CD14-positive monocyte (primary cell): ENCODE results near the gene PHKA1. TPM values are rescaled to one million over a fixed set of nuclear protein-coding genes. Genes with fewer than 3 reads are reported as not detected.
"Not testable (repeated sequence)": the region's sequence is repeated elsewhere in the genome, so short reads cannot be mapped to it uniquely, and the experiment has no call there.

Experiments
- DNase-seq, 3 donors: peaks; one replicate each; pipeline ENCODE4 v3.0.0-alpha.2; 2011 to 2022
- H2AFZ ChIP-seq: 2 replicates; pipeline ENCODE4 v1.6.0; 2012; ENCODE audit warnings: mild to moderate bottlenecking, low read depth, low read length, inconsistent platforms; ENCODE audit not compliant: insufficient read depth, poor library complexity, severe bottlenecking
- H3K27ac ChIP-seq, 2 donors: 1 replicate in 1 of 2; 2 replicates in 1 of 2; pipeline ENCODE4 v1.5.1; 2012 to 2013; ENCODE audit warnings: low read length in 2 of 2, control low read depth in 1 of 2, inconsistent platforms in 1 of 2, low read depth in 1 of 2, mild to moderate bottlenecking in 1 of 2
- H3K27me3 ChIP-seq, 2 donors: one replicate each; pipeline versions ENCODE4 v1.6.0 to v1.6.1; 2011 to 2013; ENCODE audit warnings: low read length in 2 of 2; ENCODE audit not compliant: control insufficient read depth in 2 of 2, insufficient read depth in 2 of 2
- H3K36me3 ChIP-seq, 2 donors: replicated peaks in 1 of 2; 1 replicate in 1 of 2; 2 replicates in 1 of 2; pipeline versions ENCODE4 v1.5.1 to v1.6.1; 2012 to 2013; ENCODE audit warnings: low read length in 2 of 2, control low read depth in 1 of 2, inconsistent platforms in 1 of 2, mild to moderate bottlenecking in 1 of 2; ENCODE audit not compliant: insufficient read depth in 2 of 2, control insufficient read depth in 1 of 2
- H3K4me1 ChIP-seq, 2 donors: 1 replicate in 1 of 2; 2 replicates in 1 of 2; pipeline versions ENCODE4 v1.5.1 to v1.6.1; 2012 to 2013; ENCODE audit warnings: low read length in 2 of 2, control low read depth in 1 of 2, inconsistent platforms in 1 of 2, mild to moderate bottlenecking in 1 of 2, moderate library complexity in 1 of 2; ENCODE audit not compliant: insufficient read depth in 2 of 2, control insufficient read depth in 1 of 2
- H3K4me2 ChIP-seq: replicated peaks from 2 replicates; pipeline ENCODE3; 2012; ENCODE audit warnings: low read length, moderate library complexity, mild to moderate bottlenecking; ENCODE audit not compliant: poor library complexity, severe bottlenecking; ENCODE audit errors: extremely low read depth
- H3K4me3 ChIP-seq, 3 experiments: fragments of 200-600 bp in 1 of 3; sonication (generic) in 1 of 3; replicated peaks in 1 of 3; 1 replicate in 2 of 3; 2 replicates in 1 of 3; pipeline ENCODE4 v1.5.1; 2011 to 2013; ENCODE audit warnings: low read length in 3 of 3, mild to moderate bottlenecking in 3 of 3, control low read depth in 2 of 3, low read depth in 2 of 3, inconsistent platforms in 1 of 3, moderate library complexity in 1 of 3
- H3K79me2 ChIP-seq: 2 replicates; pipeline ENCODE4 v1.6.0; 2012; ENCODE audit warnings: mild to moderate bottlenecking, control low read depth, inconsistent platforms, low read length, moderate library complexity; ENCODE audit not compliant: insufficient read depth
- H3K9ac ChIP-seq: 2 replicates; pipeline ENCODE4 v1.6.0; 2017; ENCODE audit warnings: low read length, mild to moderate bottlenecking; ENCODE audit not compliant: insufficient read depth, poor library complexity, severe bottlenecking
- H3K9me3 ChIP-seq, 2 donors: replicated peaks in 1 of 2; 1 replicate in 1 of 2; 2 replicates in 1 of 2; pipeline versions ENCODE4 v1.5.1 to v1.6.1; 2012 to 2013; ENCODE audit warnings: low read length in 2 of 2, control low read depth in 1 of 2; ENCODE audit not compliant: control insufficient read depth in 1 of 2, insufficient read depth in 1 of 2
- H4K20me1 ChIP-seq: 2 replicates; pipeline ENCODE4 v1.6.0; 2012; ENCODE audit warnings: mild to moderate bottlenecking, low read length, control low read depth, moderate library complexity; ENCODE audit not compliant: insufficient read depth
- H3K27ac Mint-ChIP-seq, 7 donors: one replicate each; pipeline ENCODE4 v1.8.0; 2020; ENCODE audit warnings: mild to moderate bottlenecking in 7 of 7, mixed read lengths in 7 of 7, moderate library complexity in 6 of 7, inconsistent platforms in 2 of 7
- H3K27me3 Mint-ChIP-seq, 3 donors: one replicate each; pipeline ENCODE4 v1.8.0; 2021 to 2022; ENCODE audit warnings: low read depth in 3 of 3, mild to moderate bottlenecking in 3 of 3, mixed read lengths in 3 of 3, moderate library complexity in 3 of 3, inconsistent platforms in 1 of 3
- H3K36me3 Mint-ChIP-seq, 2 donors: one replicate each; pipeline ENCODE4 v1.8.0; 2020; ENCODE audit warnings: mixed read lengths in 2 of 2, inconsistent platforms in 1 of 2, mild to moderate bottlenecking in 1 of 2
- H3K4me1 Mint-ChIP-seq: one replicate; pipeline ENCODE4 v1.8.0; 2020; ENCODE audit warnings: mild to moderate bottlenecking, mixed read lengths
- H3K4me3 Mint-ChIP-seq, 2 donors: one replicate each; pipeline ENCODE4 v1.8.0; 2020; ENCODE audit warnings: mild to moderate bottlenecking in 2 of 2, mixed read lengths in 2 of 2, moderate library complexity in 1 of 2
- H3K9me3 Mint-ChIP-seq, 7 donors: one replicate each; pipeline ENCODE4 v1.8.0; 2020 to 2022; ENCODE audit warnings: mixed read lengths in 7 of 7, mild to moderate bottlenecking in 6 of 7, moderate library complexity in 6 of 7, inconsistent platforms in 2 of 7
- CTCF ChIP-seq: fragments of 200-600 bp; IDR thresholded peaks from one replicate; pipeline ENCODE4 v1.8.0; 2022; ENCODE audit warnings: antibody characterized with exemption, mild to moderate bottlenecking
- WGBS: methylation state at CpG from one replicate; pipeline ENCODE4 v1.1.5; 2013; ENCODE audit warnings: missing lambda C conversion rate; ENCODE audit not compliant: insufficient coverage; 5-methylcytosine and 5-hydroxymethylcytosine counted together
- intact Hi-C, 2 donors: fragments of 100-400 bp; cut with micrococcal nuclease; formaldehyde crosslinking; loops; one replicate each; pipeline versions ENCODE4 v1.15.0 to v1.15.1; 2023
- polyA plus RNA-seq, 3 donors: library from polyadenylated mRNA; depleted of rRNA in 1 of 3; unstranded in 2 of 3; stranded (reverse) in 1 of 3; fragments of 300-500 nt in 2 of 3; fragments of >200 nt in 1 of 3; fragmentation: Illumina TruSeq in 2 of 3; gene quantifications; 1 replicate in 2 of 3; 2 replicates in 1 of 3; pipeline ENCODE4 v1.2.3, GENCODE V29; 2012 to 2021

PHKA1 gene
- polyA plus RNA-seq, 3 donors = 0.01 TPM; not detected in 2

DNA sequence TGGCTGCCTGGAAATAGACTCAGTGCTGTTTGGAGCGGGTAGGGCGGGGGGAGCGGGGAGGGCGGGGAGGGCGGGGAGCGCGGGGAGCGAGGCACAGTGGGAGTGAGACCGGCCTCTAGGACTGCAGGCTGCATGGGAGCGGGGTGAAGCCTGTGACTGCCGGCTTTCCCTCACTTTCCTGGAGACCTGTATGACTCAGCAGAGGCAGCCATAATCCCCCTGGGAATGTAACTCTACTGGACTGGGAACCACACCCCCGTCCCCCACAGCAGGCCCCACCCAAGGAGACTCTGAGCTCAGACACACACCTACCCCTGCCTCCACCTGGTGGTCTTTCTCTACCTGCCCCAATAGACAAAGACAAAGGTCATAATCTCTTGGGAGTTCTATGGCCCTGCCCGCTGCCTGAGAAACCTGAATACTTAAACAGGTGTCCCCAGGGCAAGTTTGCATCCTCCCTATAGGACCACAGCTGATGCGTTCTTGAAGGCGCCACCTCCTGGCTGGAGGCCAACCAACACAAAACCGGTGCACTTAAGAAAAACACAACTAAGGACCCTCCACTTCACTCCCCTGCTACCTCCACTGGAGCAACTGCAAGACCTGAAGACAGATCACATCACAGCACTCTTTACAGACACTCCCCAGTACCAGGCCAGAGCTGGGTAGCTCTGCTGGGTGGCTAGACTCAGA, 159.5 kb downstream of the PHKA1 start:
- no peak for DNase-seq
- intact Hi-C loops = no loop called here
- Histone ChIP-seq H3K9me3 (no peaks in the 10 kb centered on the region), H3K36me3 (peaks cover 0 to 3% of the 10 kb centered on the region in 2 donors), H2AFZ (no peak overlapping the region), H3K4me3 (no peak overlapping the region), H3K4me1 (no peaks in the 10 kb centered on the region), H3K79me2 (no peaks in the 10 kb centered on the region), H4K20me1 (no peaks in the 10 kb centered on the region), H3K27ac (no peak overlapping the region), H3K27me3 (no peaks in the 10 kb centered on the region), H3K4me2 (no peak overlapping the region), H3K9ac (no peak overlapping the region)
- H3K36me3 Mint-ChIP-seq = peaks cover 10 to 13% of the 10 kb centered on the region in 2 donors
- H3K9me3 Mint-ChIP-seq = peaks cover 0 to 5% (median 0%) of the 10 kb centered on the region in 7 donors
- peaks cover 3% of the 10 kb centered on the region for H3K4me1 Mint-ChIP-seq
- WGBS = no CpG with 5 or more reads among the region's 16 CpGs
- peak overlapping the region in 1 of 7 donors; percentile 2 for H3K27ac Mint-ChIP-seq
- no peak for TF ChIP-seq CTCF
- no peak overlapping the region for H3K4me3 Mint-ChIP-seq
- no peaks in the 10 kb centered on the region for H3K27me3 Mint-ChIP-seq

- H4K20me1 ChIP-seq, H3K4me2 ChIP-seq, H2AFZ ChIP-seq, intact Hi-C loops, H3K36me3 ChIP-seq, H3K4me1 ChIP-seq, H3K27ac Mint-ChIP-seq, H3K4me1 Mint-ChIP-seq, H3K27me3 Mint-ChIP-seq, H3K4me3 Mint-ChIP-seq, H3K9me3 ChIP-seq, DNase-seq, H3K27ac ChIP-seq, H3K27me3 ChIP-seq, H3K79me2 ChIP-seq, H3K4me3 ChIP-seq, H3K9me3 Mint-ChIP-seq, H3K9ac ChIP-seq: not testable (repeated sequence)
- H3K36me3 Mint-ChIP-seq = peaks cover 5 to 23% of the 10 kb centered on the region in 2 donors
- no CpG with 5 or more reads among the region's 6 CpGs for WGBS
Measured at GRCh38 chrX:72552443-72552842, 161.7 kb downstream of the PHKA1 start.
